Measurements from ENCODE around the gene RNF145.
"Not testable (repeated sequence)": the region's sequence is repeated elsewhere in the genome, so short reads cannot be mapped to it uniquely, and the experiment has no call there.

RNF145 gene

GRCh38 chr5:159157552-159157951 lies 51.8 kb downstream of the RNF145 start:
- DNase-seq (ENCODE audit: low read depth in 2 of 2) = no peak

GRCh38 chr5:159156426-159157238 lies 52.7 kb downstream of the RNF145 start:
- DNase-seq (ENCODE audit: low read depth in 2 of 2) = no peak

GRCh38 chr5:159155960-159156359 lies 53.4 kb downstream of the RNF145 start:
- no peak for DNase-seq (ENCODE audit: low read depth in 2 of 2)

DNA sequence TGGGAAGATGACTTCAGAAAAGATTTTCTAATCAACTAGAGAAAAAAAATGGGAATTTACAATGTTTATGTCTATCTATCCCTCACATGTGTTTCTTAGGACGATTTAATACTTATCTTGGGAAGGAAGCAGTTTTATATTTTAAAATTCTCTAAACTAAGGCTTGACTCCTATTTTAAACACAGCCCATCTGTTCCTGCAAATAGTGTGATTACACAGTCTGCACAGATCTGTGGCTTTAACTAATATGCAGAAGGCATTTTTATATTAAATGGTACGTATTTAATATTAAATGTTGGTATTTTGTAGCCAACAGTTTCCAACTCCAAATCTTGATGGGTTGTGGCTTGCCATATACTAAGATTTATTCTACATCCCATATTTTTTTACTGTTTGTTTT lies 56.5 kb downstream of the RNF145 start:
- no peak for DNase-seq (ENCODE audit: low read depth in 2 of 2)

GRCh38 chr5:159149085-159149484 lies 60.3 kb downstream of the RNF145 start:
- DNase-seq (ENCODE audit: low read depth in 2 of 2) = no peak

- DNase-seq (ENCODE audit: low read depth in 2 of 2) = no peak
Measured at GRCh38 chr5:159147976-159148375, 61.4 kb downstream of the RNF145 start.

DNA sequence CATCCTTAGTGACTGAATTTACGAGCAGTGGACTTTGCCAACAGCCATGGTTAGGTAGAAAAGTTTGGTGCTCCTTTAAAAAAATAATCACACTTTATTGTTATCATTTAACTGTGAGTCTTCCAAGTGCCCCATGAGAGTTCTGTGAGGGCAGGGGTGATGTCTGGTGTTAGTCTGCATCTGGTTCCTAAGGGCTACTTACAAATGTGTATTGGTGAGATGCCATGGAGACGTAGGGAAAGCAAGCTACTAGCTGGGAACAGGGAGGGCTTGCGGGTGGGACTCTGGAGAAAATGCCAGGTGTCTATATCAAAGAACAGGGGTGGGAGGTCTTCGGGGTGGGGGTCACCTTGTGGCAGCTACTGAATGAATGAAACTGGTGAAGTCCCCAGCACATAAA lies 62.5 kb downstream of the RNF145 start:
- DNase-seq (ENCODE audit: low read depth in 2 of 2) = no peak

GRCh38 chr5:159145160-159145559 lies 64.2 kb downstream of the RNF145 start:
- not testable (repeated sequence) for DNase-seq (ENCODE audit: low read depth in 2 of 2)

- DNase-seq (ENCODE audit: low read depth in 2 of 2) = no peak
Measured at GRCh38 chr5:159139802-159140201, 69.6 kb downstream of the RNF145 start.

GRCh38 chr5:159135896-159136531 lies 73.3 kb downstream of the RNF145 start:
- DNase-seq (ENCODE audit: low read depth in 2 of 2) = no peak

DNA sequence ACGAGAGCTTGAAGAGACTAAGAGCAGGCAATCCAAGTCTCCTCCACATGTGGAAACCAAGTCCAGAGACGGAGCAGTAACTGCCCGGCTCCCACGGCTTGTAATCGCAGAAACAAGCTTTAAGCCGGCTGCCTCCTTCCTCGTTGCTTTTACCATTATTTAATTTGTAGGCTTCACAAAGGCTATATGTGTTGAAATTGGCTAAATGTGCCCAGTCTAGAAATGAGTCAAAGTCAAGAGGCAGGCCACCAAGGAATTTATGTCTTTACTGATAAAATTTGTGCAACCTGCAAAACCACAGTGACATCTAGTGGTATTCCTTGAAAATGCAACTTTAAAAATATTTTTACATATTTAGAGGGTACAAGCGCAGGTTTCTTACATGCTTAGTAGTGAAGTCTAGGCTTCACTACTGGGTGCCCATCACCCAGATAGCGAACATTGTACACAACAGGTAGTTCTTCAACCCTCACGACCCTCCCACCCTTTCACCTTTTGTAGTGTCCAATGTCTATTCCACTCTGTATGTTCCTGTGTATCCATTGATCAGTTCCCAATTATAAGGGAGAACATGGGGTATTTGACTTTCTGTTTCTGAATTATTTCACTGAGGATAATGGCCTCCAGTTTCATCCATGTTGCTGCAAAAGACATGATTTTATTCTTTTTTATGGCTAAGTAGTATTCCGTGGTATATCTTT lies 76.2 kb downstream of the RNF145 start:
- DNase-seq (ENCODE audit: low read depth in 2 of 2) = no peak

DNA sequence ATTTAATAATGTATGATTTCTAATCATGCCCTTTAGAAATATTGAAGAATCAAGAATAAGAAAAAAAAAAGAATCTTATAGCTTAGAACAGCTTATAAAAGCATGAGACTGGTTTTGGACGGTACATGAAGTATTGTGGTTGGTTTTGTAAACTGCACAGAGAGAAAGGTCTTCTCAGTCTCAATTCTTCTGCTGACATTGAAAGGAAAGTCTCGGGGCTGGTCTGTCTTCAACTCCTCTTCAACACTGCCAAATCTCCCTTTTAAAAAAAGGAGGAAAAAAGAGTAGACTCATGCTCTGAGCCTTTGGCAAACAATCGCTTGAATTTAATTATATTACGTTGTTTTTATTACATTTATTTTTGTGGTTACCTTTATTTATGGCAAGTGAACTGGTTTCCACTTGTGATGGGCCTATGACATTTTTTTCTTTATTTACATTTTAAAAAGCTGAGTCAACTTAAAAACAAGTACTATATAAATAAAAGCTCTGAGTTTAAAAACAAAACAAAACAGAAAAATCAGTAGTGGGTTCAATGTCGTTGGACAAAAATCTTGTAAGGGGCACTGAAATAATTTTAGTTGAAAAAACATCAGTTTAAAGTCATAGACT lies 76.8 kb downstream of the RNF145 start:
- no peak for DNase-seq (ENCODE audit: low read depth in 2 of 2)

- DNase-seq (ENCODE audit: low read depth in 2 of 2) = no peak
Measured at GRCh38 chr5:159131951-159132350, 77.4 kb downstream of the RNF145 start.

DNA sequence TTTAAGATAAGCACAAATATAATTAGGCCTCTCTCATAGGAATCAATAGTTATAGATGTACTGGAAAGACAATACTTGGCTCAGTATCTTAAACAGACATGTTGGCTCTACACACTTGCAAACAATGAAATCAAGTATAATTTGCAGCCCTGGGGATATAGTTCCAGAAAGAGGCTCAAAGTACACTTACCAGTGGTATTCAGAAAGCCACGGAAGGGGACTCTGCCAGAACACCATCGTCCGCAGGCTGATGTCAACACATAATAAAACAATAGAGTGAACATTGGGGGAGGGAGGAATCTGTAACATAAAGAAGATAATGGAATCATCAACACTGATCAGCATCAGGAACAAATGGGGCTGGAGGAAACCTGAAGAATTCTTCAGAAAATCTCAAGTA lies 78.5 kb downstream of the RNF145 start:
- no peak for DNase-seq (ENCODE audit: low read depth in 2 of 2)

DNA sequence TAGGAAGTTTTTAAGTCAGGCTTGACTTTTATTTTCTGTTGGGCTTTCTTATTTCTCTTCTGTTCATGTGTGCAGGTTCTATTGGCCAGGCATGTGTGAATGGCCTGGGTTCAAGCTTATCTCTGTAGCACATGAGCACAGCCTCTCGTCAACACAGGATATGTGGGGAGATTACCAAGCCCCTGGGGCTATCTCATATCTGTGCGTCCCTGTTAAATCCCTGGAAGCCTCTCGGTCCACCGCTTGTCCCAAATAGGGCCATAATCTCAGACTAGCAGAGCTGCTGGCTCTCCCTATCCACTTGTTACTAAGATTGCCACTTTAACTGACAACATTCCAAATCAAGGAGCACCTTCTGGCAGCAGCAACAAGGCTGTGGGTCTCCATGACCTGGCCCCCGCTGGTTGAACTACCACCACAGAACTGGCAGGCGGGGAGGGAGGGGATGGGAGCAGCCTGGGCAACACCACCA lies 81.2 kb downstream of the RNF145 start:
- DNase-seq (ENCODE audit: low read depth in 2 of 2) = no peak

- no peak for DNase-seq (ENCODE audit: low read depth in 2 of 2)
Measured at GRCh38 chr5:159123700-159124099, 85.7 kb downstream of the RNF145 start.

DNA sequence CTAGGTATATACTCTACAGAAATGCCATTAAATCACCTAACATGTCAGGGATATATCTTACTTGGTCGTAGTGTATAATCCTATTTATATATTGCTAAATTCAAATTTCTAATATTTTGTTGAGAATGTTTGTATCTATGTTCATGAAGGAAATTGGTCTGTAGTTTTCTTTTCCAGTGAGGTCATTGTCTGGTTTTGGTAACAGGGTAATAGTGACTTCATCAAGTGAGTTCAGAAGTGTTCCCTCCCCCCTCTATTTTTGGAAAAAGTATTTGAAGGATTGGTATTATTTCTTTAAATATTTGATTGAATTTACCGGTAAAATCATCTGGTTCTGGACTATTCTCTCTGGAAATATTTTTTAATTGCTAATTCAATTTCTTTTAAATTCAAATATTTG lies 86.2 kb downstream of the RNF145 start:
- DNase-seq (ENCODE audit: low read depth in 2 of 2) = no peak

DNA sequence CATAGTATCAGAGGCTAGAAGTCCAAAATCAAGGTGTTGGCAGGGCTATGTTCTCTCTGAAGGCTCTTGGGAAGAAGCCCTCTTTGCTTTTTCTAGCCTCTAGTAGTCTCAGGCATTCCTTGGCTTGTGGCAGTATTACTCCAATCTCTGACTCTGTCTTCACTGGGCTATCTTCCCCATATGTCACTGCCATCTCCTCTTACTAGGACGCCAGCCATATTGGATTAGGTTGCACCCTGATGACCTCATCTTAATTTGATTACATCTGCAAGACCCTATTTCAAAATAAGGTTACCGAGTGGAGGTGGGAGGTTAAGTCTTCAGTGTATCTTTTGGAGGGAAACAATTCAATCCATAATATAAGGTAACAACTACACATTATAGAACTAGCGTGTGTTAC lies 88.3 kb downstream of the RNF145 start:
- no peak for DNase-seq (ENCODE audit: low read depth in 2 of 2)

DNA sequence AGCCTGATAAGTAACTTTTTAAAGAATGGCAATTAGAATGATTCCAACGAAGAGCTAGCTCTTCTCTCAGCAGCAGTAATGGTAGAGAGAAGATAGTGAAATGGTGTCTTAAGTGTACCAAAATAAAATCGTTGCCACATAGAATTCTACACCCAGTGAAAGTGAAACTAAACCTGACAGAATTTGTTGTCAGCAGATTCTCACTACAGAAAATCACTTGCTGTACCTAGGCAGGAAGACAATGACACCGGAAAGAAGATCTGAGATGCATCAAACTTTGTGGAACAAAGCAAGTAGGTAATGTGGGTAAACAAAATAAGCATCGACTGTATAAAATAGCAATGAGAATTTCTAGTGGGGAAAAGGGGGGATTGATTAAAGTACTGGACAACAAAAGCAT lies 88.9 kb downstream of the RNF145 start:
- no peak for DNase-seq (ENCODE audit: low read depth in 2 of 2)

DNA sequence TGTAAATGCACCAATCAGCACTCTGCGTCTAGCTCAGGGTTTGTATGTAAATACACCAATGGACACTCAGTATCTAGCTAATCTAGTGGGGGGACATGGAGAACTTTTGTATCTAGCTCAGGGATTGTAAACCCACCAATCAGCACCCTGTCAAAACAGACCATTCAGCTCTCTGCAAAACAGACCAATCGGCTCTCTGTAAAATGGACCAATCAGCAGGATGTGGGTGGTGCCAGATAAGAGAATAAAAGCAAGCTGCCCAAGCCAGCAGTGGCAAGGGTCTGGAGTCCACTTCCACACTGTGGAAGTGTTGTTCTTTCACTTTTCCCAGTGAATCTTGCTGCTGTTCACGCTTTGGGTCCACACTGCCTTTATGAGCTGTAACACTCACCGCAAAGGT lies 89.5 kb downstream of the RNF145 start:
- not testable (repeated sequence) for DNase-seq (ENCODE audit: low read depth in 2 of 2)

DNA sequence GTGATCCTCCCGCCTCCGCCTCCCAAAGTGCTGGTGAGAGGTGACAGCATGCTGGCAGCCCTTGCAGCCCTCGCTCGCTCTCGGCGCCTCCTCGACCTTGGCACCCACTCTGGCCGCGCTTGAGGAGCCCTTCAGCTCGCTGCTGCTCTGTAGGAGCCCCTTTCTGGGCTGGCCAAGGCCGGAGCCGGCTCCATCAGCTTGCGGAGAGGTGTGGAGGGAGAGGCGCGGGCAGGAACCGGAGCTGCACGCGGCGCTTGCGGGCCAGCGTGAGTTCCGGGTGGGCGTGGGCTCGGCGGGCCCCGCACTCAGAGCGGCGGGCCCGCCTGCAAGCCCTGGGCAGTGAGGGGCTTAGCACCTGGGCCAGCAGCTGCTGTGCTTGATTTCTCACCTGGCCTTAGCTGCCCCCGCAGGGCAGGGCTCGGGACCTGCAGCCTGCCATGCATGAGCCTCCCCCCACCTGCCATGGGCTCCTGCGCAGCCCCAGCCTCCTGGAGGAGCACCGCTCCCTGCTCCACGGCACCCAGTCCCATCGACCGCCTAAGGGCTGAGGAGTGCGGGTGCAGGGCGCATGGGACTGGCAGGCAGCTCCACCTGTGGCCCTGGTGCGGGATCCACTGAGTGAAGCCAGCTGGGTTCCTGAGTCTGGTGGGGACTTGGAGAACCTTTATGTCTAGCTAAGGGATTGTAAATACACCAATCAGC lies 90.2 kb downstream of the RNF145 start:
- DNase-seq (ENCODE audit: low read depth in 2 of 2) = not testable (repeated sequence)

DNA sequence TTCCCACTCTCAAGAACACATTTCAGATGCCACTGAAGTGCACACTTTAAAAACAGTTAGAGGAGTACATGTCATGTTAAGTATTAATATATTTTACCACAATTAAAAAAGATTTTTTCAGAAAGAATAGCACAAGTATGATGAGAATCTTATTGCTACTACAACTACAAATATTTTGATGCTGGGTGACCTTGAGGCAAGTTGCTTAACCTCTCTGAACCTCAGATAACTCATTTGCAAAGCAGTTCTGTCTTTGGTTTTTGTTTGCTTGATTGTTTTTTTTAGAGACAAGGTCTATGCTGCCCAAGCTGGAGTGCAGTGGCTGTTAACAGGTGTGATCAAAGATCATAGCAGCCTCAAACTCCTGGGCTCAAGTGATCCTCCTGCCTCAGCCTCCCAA lies 95.9 kb downstream of the RNF145 start:
- DNase-seq (ENCODE audit: low read depth in 2 of 2) = no peak
